GM18508 (cell line): Measurements from ENCODE around the gene CCL7.

Experiments used
- ATAC-seq: cut with Tn5 transposase; IDR thresholded peaks from one replicate; pipeline ENCODE4 v1.9.1; 2021; ENCODE audit warnings: moderate number of reproducible peaks; ENCODE audit not compliant: insufficient read depth, unreplicated experiment

CCL7 gene

DNA sequence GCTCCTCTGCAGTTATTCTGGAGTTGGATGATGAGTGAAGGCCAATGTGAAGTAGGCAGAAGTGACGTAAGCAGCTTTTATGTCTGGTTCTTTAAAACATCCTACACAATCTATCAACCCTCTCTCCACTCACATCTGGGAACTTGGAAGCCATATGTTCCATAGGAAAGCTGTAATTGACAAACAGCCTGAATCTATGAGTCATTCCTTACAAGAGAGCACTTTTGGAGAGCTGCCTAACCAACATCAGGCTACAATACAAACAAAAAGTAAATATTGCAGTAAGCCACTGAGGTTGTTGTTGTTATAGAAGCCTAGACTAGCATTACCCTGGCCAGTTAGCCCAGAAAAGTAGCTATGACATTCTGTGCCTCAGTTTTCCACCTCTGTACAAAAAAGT, 5.9 kb downstream of the CCL7 start:
- ATAC-seq = no peak

DNA sequence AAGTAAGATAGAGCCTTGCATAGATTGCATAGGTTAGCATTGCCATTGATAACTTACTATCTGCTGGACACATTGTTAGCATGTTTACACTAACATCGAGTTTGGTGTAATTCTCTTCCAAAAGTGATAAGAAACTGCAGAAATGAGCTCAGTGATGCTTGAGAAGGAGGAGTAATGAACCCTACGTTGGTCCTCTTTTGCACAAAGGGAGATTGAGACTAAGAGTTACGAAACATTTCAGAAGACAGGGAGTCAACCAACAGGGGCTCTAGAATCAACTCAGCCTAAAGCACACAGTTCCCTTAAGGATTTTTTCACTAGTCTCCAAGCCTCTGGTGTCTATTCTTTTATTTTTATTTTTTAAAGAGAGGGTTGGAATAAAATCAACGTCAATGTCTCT, 6.8 kb downstream of the CCL7 start:
- ATAC-seq = no peak

DNA sequence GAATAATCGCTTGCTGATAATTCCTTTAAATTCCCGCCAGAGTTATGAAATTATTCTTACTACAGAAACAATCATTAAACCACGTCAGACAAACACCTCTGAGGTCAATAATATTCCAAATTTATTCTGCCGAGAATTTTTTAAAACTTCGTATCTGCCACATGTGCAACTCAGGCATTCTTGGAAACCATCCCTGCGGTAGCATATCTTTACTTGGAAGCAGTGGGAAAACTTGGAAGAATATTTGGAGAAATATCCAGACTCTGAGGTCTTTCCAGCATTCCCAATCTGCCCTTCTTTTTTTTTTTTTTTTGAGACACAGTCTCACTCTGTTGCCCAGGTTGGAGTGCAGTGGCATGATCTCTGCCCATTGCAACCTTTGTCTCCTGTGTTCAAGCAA, 13.6 kb downstream of the CCL7 start:
- no peak for ATAC-seq

DNA sequence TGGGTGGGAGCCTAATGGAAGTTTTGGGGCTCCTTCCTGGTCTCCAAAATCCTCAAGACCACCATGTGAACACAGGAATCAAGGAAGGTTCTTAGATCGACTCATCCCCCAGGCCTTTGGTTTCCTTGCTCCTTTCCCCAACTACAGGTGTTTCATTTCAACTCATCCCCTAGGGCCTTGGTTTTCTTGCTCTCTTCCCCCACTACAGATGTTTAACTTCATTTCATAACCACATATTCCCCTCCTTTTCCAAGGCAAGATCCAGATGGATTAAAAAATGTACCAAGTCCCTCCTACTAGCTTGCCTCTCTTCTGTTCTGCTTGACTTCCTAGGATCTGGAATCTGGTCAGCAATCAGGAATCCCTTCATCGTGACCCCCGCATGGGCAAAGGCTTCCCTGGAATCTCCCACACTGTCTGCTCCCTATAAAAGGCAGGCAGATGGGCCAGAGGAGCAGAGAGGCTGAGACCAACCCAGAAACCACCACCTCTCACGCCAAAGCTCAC, 15.3 kb downstream of the CCL7 start, which contains the start of gene CCL11:
TSS of gene CCL11 (plus strand) at position 457 of the 507 bp plus-strand sequence. CDS start 67 bp downstream, outside the sequence.
- ATAC-seq = no peak

DNA sequence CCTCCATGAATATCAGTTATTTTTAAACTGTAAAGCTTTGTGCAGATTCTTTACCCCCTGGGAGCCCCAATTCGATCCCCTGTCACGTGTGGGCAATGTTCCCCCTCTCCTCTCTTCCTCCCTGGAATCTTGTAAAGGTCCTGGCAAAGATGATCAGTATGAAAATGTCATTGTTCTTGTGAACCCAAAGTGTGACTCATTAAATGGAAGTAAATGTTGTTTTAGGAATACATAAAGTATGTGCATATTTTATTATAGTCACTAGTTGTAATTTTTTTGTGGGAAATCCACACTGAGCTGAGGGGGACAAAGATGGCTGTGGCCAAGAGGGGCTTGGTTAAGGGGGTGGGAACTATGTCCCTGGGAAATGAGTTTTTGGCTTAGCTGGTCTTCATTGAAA, 17.9 kb downstream of the CCL7 start:
- ATAC-seq = no peak

DNA sequence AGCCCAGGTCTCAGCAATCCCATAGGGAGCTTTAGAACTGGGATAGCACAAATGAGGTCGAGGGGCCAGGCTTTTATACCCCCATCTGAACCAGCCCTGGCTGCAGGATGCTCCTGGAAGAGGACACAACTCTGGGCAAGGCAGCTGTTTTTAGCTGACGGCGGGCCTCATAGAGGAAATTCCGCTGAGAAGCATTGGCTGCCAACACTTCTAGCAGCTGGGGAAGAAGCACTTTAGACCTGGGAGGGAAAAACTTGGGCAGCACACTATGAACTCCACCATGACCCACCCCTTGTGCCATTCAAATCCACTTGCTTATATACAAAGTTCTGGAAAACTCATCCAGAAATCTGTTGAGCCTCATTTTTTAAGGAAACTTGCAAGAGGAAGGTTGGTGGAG, 20.6 kb downstream of the CCL7 start:
- no peak for ATAC-seq

DNA sequence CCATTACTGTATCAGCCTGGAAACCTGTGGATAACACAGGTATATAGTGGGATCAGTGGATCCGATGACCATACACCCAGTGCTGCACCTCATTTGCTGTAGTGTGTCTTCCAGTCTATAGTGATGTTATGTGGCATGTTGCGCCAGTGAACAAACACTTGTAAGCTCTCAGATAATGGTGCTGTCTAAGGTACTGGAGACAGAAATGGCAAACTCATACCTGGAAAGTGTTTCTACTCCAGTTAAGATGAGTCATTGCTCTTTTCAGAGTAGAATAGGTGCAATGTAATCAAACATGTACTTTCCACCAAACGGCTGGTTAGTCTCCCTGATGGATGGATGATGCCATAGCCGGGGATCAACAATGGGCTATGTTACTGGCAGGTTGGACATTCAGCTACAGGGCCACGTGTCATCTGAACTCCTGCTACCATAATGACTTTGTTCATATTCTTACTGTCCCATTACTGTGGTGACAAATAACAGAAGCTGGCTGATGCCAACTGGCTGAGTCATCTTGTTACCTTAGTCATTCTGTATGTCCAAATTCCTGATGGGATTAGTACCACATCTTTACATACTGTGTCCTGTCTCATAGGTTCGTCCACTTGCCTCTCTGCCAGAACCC, 21.8 kb downstream of the CCL7 start:
- no peak for ATAC-seq

DNA sequence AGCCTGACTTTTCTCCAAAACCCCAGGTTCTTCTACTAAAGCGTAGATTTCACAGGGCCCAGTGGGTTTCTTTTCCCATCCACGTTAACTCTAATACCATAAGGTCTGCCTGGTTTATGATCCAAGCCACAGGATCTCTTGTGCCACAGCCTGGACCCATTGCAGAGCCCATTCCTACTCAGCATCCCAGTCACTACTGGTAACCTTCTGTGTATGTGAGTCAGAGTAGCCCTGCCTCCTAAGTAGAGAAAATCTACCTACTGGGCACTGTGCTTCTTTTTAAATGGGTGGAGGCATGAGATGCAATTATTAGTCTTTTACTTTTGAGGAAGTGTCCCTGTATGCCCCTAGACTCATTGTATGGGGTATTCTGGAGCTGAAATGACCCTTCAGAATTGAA, 29.0 kb downstream of the CCL7 start:
- no peak for ATAC-seq

DNA sequence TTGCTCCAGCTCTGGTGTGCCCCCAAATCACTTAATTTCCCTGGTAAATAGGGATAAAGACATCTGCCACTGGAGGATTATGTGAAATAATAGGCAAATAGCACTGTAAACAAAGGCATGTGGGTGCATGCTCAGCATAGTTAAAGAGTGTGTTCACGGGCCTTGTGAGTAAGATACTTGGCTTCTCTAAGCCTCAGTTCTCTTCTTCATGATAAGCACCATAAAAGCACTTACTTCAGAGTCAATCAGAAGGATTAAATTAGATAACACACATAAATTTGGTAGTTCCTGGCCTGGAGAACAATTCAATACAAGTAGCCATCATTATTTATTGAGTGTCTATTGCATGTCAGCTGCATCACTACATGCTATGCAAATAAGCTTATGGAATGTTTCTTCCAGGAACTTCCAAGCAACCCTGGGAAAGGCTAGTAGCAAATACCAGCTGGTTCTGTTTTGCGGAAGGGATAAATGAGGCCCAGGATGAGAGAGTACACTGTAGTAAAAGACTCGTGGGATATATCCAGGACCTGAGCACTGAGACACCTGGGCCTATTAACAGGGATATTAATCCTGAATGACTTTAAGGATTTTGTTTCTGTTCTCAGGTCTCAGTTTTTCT, 30.0 kb downstream of the CCL7 start:
- no peak for ATAC-seq

DNA sequence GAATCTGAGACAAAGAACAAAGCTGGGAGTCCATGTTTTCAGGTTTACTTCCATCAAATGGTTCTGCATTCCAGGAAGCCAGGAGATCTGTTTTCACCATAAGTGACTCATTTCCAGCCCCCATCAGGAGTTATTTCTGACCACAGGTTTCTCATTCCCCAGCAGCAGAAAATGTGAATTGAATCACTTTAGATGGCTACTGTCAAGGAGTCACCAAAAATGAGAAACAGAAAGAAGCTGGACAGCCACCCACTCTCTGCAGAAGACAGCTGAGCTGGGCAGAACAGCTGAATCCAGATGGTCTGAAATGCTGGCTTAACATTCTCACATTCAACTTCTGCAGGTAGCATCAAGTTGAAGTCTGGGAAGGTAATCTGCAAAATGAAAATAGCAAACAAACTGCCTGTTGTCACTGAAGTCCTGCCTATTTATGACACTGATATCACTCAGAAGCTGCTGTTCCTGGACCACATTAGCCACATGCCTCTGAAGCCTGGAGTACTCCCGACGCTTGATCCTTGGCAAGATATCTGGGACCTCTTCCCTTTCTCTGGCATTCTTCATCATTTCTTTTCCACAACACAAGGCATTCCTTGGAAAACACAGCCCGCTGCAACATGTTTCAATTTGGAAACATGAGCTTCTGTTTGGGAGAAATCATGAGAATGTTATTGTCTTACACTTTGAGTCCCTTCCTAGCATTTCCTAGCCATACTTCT, 30.8 kb downstream of the CCL7 start:
- ATAC-seq = no peak

DNA sequence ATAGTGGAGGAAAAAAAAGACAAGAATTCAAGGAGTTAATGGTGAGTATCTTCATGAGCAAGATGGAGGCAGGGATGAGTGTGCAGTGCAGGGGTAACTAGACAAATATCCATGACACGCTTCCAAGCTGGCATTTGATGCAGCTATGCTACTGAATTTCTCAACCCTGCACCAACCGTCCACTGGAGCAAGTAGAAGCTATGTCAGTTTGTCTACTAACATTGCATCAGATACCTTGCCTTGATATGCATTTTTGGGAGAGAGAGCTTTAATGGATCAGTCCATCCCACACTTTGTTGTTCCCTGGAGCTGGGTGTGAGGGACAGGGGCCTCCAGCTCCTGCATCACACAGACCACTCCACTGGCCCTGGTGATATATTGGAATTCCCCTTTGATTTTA, 32.0 kb downstream of the CCL7 start:
- ATAC-seq = no peak

DNA sequence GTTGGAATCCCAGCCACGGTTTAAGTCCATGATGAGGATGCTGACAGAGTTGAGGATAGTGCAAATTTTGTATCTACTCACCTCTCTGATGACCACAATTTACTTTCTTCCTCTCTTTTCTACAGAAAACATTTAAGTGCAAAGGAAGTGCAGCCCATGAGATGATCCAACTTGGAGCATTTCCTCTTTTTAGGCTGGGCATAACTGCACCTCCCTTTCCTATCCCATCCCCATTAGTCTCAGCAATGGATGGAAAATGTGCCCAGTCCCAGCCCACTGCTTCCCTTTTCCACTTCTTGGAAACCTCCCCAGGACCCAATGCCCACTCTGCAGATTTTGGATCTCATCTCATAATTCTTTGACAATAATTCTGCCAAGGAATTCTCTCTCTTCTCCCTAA, 32.6 kb downstream of the CCL7 start:
- ATAC-seq = no peak

DNA sequence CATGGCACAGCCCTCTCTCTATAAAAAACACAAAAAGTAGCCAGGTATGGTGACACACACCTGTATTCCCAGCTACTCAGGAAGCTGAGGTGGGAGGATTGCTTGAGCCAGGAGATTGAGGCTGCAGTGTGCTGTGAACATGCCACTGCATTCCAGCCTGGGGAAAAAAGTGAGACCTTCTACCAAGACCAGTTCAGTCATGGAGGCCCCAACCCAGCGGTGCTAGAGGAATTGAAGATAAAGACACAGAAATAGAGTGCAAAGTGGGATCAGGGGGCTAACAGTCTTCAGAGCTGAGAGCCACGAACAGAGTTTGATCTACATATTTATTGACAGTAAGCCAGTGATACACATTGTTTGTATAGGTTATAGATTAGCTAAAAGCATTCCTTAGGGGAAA, 33.6 kb downstream of the CCL7 start:
- no peak for ATAC-seq

DNA sequence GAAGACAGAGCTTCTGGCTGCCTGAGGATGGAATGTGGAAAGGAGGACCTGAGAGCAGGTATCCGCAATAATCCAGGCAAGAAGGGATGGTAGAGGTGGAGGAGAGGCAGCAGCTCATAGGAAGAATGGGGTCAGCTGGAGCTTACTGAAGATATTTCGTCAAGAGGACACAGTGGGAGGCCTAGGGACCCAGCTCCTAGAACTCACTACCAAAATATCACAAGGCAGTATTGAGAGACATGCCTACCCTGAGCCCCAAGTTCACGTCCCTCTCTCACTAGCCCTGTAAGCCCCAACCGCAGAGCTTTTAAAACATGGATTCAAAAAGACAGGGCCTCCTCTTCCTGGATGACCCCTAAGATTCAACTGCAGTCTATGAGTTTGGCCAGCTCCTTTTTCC, 35.0 kb downstream of the CCL7 start:
- no peak for ATAC-seq

DNA sequence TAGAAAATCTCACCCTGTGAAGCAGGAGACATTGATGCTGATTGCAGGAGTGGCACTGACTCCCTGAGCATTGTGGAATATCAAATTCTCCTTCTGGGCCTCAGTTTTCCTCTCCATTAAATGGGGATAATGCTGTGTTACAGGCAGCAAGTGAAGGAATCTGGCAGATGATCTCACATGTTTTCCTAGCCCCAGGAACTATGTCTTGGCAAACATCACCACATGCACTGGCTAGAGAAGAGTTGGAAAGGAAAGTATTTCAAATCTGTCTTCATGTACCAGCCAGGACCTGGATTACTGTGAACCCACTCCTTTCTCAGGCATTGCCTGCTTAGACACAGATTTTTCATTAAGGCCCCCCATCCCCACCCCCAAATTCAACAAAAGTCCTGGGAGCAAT, 35.6 kb downstream of the CCL7 start:
- ATAC-seq = no peak

DNA sequence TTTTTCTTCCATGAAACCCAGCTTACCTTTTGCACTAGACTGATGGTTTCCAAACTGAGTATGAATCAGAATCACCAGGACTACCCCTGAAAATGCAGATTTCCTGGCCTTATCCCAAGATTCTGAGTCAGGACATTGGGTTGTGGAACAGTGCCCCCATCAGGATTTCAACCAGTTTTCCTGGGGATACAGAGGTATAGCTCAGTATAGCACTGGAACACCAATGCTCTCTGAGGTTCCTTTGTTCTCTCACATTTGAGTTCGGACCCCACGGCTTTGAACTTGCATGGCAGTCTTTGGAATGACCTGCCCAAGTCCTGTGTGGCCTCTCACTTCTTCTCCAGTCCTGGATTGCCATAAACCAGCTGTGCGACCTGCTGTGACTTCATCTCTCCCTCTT, 36.4 kb downstream of the CCL7 start:
- ATAC-seq = no peak

DNA sequence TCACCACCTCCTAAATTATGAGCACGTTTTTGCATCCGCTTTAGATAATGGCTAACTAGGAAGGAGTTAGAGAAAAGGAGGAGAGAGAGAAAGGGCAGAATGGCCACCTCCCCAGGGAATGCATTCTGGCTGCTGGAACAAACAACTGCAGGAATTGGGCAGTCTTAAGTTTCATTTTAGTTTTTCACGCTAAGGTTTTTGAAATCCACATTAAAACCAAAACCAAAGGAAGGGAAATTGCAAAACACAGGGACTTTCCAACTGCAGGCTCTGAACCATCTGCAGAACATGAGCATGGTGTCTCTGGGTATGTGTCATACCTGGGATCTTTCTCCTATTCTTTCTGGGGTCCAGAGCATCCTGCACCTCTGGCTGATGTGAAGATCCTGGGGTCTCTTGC, 37.1 kb downstream of the CCL7 start:
- ATAC-seq = no peak

DNA sequence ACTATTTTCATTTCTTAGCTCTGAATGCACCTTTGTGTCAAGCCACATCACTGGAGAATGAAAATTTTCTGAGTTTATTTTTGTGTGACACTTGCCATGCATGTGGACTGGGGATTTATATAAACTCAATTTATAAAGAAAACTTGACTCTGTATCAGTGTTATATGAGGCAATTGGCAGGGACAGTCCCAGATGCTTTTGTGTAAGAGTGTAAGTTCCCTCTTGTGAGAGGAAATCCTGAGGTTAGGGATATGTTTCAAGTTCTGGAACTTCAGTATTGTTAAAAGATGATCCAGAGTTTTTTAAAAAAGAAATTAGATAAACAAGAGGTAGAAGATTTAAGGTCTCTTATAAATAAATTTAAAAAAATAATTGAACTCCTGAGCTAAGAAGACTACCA, 38.4 kb downstream of the CCL7 start:
- ATAC-seq = no peak

DNA sequence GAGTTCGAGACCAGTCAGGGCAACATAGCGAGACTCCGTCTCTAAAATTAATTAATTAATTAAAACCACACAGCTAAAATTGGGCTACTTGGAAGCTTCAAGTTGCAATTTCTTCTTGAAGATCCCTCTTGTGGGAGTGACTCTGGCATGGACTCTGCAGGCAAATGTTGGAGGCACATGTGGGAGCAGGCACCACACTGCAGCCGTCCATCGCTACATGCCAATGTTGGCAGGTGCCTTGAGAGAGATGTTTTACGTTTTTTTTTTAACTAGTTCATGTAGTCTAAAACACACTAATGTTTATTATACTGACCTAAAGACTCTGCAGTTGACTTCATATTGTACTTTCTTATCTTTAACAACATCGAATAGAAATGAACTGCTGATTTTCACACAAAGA, 41.3 kb downstream of the CCL7 start:
- ATAC-seq = no peak

DNA sequence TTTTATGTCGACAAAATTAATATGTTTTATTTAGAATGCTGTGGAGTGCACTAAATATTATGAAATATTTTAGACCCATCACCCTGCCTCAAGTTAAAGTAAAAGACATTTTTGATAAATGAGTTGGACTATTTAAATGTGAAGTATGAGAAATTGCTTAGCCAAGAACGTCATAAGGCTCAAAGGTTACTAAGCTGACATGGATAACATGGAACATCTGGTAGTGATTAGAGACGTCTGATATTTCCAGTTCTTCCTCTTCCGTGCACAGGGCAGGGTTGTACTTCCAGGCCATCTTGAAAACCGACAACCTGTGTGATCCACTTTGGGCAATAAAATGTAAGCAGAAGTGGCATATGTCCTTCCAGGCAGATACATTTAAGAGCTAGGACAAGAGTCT, 42.1 kb downstream of the CCL7 start:
- ATAC-seq = no peak

DNA sequence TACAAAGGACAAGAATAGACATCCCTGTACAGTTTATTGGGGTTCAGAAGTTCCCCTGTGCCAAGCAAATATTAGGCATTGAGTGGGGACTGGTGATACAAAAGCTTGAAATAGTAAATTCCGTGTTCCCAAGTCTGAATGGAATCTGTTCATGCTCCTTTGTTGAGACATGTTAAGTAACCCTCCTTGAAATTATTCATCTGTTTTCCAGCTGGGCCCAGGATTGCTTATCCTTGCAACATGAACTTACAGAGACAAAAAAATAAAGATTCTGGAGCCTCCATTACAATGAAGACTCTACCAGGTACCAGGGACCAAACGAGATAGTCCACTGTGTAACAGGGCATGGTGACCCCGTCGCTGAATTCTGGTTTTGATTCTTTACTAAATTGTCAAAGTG, 43.1 kb downstream of the CCL7 start:
- ATAC-seq = no peak

DNA sequence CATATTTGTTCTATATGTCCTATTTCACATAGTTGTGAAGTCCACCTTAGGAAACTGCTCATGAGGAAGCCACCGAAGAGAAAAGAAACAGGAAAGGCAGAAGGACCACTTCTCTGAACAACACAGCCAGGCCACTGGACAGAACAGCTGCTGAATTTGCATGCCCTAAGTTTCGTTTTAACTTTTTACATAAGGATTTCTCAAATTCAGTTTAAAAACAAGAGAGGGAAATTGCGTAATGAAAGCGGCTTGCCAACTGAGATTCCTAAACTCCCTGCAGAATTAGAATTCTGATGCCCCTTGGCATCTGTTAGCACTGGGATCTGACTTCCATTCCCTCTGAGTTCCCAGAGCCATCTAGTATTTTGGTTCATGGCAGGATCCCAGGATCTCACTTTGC, 44.3 kb downstream of the CCL7 start:
- no peak for ATAC-seq
